Stimulated activated CD4-positive, alpha-beta T cell treated with anti-CD3 and anti-CD28 coated beads, Interleukin-12 subunit alpha, Interleukin-12 subunit beta, amount 100 ng/mL, for 4 hours (primary cell): ENCODE data around the gene KRT14.
"Not testable (repeated sequence)": the region's sequence is repeated elsewhere in the genome, so short reads cannot be mapped to it uniquely, and the experiment has no call there.

Experiments
- DNase-seq: peaks from one replicate; pipeline ENCODE4 v3.0.0-alpha.2; 2020

Gene KRT14

GRCh38 chr17:41586863-41587495 is at the start of gene KRT14:
Gene KRT14, minus strand, starts transcription at chr17:41586895. Its CDS starts 61 bp downstream, at chr17:41586834.
- DNase-seq: no peak

DNA sequence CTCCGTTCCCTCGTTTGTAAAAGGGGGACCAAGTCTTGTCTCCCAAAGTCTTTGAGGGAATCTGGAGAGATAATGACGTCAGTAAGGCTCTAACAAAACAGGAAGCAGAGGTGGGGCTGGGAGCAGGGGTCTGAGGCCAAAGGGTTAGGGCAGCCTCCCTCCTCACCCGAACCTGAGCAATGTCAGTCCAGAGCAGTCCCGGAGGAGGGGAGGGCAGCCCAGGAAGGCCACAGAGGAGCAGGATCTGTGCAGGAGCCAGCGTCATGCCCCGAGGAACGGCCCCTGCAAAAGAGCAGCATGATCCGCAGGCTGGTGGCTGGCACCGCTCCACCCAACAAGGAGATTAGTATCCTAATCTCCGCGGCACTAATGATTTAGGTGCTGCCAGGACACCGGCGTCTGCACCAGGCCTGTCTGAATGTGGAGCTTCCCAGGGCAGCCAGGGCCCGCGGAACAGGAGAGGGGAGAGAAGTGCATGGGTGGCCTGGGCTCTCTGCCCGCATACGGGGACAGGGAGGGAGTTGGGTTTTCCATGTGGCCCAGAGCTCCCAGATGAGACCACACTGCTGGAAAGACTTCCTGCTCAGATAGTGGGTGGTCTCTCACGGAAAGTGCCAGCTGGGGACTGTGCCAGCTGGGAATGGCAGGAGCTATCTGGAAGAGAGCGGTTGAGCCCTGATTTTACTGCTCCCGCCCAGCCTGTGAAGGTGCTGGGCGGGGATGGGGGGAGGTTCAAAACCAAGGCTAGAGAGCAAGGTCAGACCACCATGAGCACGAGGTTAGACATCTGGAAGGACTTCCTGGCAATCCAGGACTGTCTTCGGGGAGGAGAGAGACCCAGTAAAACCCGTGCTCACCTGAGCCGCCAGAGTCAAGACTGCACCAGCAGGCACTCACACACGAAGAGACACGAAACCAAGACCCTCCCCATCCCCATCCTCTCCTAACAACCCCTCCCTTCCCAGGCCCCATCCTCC is 48.7 kb upstream of the KRT14 start:
- no peak for DNase-seq

DNA sequence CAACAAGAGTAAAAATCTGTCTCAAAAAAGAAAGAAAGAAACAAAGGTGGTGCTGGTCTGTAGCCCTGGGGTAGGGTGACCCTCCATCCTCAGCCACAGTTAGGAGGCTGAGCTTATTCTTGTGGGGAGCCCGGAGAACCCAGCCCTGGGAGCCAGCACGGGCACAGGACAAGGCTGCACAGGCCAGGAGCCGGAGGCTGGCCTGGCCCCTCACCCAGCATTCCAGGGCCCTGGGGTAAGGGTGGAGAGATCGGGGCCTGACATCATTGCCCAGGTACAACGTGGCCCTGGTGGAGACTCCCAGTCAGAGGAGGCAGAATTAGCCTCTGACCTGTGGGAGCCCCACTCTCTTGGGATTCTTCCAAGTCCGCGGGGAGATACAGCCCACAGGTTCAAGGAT is 47.9 kb upstream of the KRT14 start:
- DNase-seq: no peak

DNA sequence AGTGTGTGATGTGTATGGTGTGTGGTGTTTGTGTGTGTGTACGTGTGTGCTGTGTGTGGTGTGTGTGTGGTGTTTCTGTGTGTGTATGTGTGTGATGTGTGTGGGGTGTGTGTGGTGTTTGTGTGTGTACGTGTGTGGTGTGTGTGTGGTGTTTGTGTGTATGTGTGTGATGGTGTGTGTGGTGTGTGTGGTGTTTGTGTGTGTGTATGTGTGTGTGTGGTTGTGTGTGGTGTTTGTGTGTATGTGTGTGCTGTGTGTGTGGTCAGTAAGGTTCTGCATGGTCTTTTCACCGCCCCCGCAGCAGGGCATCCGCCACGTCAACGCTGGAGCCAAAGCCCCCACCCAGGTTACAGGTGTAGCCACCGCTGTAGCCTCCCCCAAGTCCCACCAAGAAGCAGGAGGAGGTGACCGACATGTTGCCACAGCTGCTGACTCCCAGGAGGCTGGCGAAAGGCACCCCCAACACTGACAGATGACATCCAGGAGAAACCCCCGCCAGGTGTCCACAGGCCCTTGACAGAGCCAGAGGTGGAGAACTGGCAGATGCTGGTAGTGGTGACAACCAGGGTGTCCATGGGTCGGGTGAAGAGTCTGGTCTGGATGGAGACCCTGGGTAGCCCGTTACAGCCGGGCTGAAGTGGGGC is 47.0 kb upstream of the KRT14 start:
- DNase-seq: no peak

GRCh38 chr17:41632482-41633105 is 45.9 kb upstream of the KRT14 start:
- DNase-seq: no peak

DNA sequence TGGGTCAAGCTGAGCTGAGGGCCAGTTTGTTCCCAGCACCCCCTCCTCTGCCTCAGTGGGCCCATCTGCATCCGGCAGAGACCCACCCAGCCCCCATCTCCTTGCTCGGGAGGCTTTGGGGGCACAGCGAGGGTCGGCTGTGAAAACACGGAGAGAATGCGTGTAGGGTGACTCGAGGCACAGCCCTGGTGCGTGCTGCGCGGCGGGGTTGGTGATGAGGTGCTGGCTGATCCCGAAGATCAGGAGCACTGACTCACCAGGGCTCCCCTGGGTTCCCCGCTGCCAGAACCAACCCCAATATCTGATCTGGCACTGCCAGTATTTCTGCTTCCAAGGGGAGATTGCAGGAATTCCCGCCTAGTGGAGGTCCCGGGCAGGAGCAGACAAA is 45.2 kb upstream of the KRT14 start:
- DNase-seq: no peak

DNA sequence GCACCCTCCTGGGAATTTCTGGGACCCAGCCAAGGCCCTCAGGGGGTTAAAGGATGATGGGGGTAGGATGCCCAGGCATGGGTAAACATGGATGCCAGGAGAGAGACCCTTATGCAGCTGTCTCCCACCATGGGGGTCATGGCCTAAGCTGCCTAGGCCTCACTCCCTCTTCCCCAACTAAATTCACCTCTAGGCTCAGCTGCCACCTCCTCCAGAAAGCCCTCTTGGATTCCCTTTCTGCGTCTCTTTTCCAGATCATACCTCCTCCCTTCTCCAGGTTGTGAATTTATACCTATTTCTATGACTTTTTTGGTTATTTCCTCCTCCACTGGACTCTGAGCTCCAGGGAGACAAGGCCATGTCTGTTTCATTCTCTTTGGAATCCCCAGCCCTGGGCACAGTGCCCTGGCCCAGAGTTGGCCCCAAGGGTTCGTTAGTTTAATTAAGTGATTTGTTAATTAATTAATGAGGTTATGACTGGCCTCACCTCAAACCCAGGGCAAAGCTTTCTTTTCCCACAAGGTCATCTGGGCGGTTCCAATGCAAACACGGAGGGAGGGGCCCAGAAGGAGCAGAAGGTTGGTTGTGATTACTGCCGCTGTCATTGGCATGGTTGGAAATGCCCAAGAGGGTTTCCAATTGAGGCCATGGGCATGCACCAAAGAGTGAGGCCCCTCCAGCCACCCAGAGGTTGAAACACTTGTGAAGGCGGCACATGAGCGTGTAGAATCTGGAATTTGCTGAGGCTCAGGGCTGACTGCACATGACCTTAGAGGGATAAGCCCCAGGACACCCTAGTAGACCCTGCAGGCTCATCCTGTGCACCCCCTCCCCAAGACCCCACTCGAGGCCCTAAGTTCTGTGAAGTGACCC is 44.6 kb upstream of the KRT14 start:
- DNase-seq: no peak

GRCh38 chr17:41629826-41630670 is 43.4 kb upstream of the KRT14 start:
- DNase-seq: no peak

GRCh38 chr17:41629316-41629715 is 42.6 kb upstream of the KRT14 start:
- no peak for DNase-seq

GRCh38 chr17:41628621-41629255 is 42.0 kb upstream of the KRT14 start:
- DNase-seq: not testable (repeated sequence)

DNA sequence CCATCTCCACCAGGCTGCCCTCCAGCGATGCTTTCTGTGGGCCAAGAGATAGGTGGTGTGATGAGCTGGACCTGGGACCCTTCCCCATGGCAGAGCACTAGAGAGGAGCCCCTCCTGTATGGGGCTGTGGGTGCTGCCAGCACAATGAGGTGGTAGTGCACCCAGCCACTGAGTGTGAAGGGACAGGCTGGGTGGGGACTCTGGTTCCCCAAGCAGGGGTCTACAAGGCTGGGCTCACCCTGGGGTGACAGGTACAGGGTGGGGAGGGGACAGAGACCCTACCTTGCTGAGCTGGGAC is 41.3 kb upstream of the KRT14 start:
- DNase-seq: not testable (repeated sequence)

- no peak for DNase-seq
Observed at GRCh38 chr17:41627316-41628072, 40.8 kb upstream of the KRT14 start.

GRCh38 chr17:41626914-41627295 is 40.2 kb upstream of the KRT14 start:
- DNase-seq: not testable (repeated sequence)

- not testable (repeated sequence) for DNase-seq
Observed at GRCh38 chr17:41626028-41626913, 39.6 kb upstream of the KRT14 start.

- no peak for DNase-seq
Observed at GRCh38 chr17:41625602-41626001, 38.9 kb upstream of the KRT14 start.

- DNase-seq: no peak
Observed at GRCh38 chr17:41624208-41625101, 37.8 kb upstream of the KRT14 start, which contains the start of gene KRT17. Gene KRT17, minus strand, starts transcription at chr17:41624575. Its CDS starts 66 bp downstream, at chr17:41624509.

- not testable (repeated sequence) for DNase-seq
Observed at GRCh38 chr17:41623184-41623861, 36.6 kb upstream of the KRT14 start.
